ENCODE results near the gene WNT16. TPM values are rescaled to one million over a fixed set of nuclear protein-coding genes. Genes with fewer than 3 reads are reported as not detected.

WNT16 gene
- total RNA-seq, 1 donor from 2014 or later = not detected

GRCh38 chr7:121355574-121355973 lies 26.8 kb downstream of the WNT16 start:
- H3K4me3 Mint-ChIP-seq (ENCODE audit: unreplicated experiment) = no peak overlapping the region
- H3K4me1 Mint-ChIP-seq (ENCODE audit: low read depth, unreplicated experiment) = no peaks in the 10 kb centered on the region
- no peak overlapping the region for H3K27ac Mint-ChIP-seq (ENCODE audit: unreplicated experiment)
- TF ChIP-seq CTCF (IDR thresholded peaks at IDR 0.05; ENCODE audit: partially characterized antibody, unreplicated experiment) = no peak
- DNase-seq = no peak
- no peaks in the 10 kb centered on the region for H3K36me3 Mint-ChIP-seq (ENCODE audit: unreplicated experiment)
- no peaks in the 10 kb centered on the region for H3K27me3 Mint-ChIP-seq (ENCODE audit: unreplicated experiment)
- no peaks in the 10 kb centered on the region for H3K9me3 Mint-ChIP-seq (ENCODE audit: unreplicated experiment)

GRCh38 chr7:121360564-121360963 lies 31.8 kb downstream of the WNT16 start:
- Mint-ChIP-seq H3K9me3 (ENCODE audit: unreplicated experiment) (no peaks in the 10 kb centered on the region), H3K27ac (ENCODE audit: unreplicated experiment) (no peak overlapping the region), H3K27me3 (ENCODE audit: unreplicated experiment) (no peaks in the 10 kb centered on the region), H3K4me1 (ENCODE audit: low read depth, unreplicated experiment) (no peaks in the 10 kb centered on the region), H3K4me3 (ENCODE audit: unreplicated experiment) (no peak overlapping the region), H3K36me3 (ENCODE audit: unreplicated experiment) (no peaks in the 10 kb centered on the region)
- DNase-seq = no peak
- no peak for TF ChIP-seq CTCF (IDR thresholded peaks at IDR 0.05; ENCODE audit: partially characterized antibody, unreplicated experiment)

DNA sequence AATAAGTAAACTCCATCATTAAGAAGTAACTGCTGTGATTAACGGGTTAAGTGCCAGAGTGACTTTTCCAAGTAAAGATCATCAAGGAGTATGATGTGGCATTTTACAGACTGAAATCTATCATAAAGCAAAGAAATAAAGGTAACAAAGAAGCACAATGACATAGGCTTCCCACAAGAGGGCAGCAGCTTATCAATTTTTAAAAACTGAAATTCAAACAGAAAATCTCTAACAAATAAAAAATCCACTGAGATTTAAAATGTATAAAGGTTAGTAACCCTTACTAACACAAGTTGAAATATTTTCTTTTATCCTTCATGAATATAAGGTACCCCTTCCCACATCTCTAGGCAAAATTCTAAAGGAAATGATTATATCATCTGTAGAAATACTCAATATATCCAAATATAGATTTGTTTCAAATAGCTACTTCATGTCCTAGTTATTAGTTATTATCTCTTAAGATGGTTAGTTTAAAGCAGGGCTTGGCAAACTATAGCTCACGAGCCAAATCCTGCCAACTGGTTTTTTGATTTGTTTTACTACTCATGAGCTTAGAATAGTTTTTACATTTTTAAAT lies 38.1 kb downstream of the WNT16 start:
- H3K9me3 Mint-ChIP-seq (ENCODE audit: unreplicated experiment) = no peaks in the 10 kb centered on the region
- H3K27me3 Mint-ChIP-seq (ENCODE audit: unreplicated experiment) = no peaks in the 10 kb centered on the region
- H3K36me3 Mint-ChIP-seq (ENCODE audit: unreplicated experiment) = no peaks in the 10 kb centered on the region
- H3K27ac Mint-ChIP-seq (ENCODE audit: unreplicated experiment) = no peak overlapping the region
- TF ChIP-seq CTCF (IDR thresholded peaks at IDR 0.05; ENCODE audit: partially characterized antibody, unreplicated experiment) = peak; percentile 73
- no peak overlapping the region for H3K4me3 Mint-ChIP-seq (ENCODE audit: unreplicated experiment)
- H3K4me1 Mint-ChIP-seq (ENCODE audit: low read depth, unreplicated experiment) = no peaks in the 10 kb centered on the region
- no peak for DNase-seq

GRCh38 chr7:121369462-121369861 lies 40.7 kb downstream of the WNT16 start:
- no peak overlapping the region for H3K27ac Mint-ChIP-seq (ENCODE audit: unreplicated experiment)
- no peaks in the 10 kb centered on the region for H3K27me3 Mint-ChIP-seq (ENCODE audit: unreplicated experiment)
- no peaks in the 10 kb centered on the region for H3K36me3 Mint-ChIP-seq (ENCODE audit: unreplicated experiment)
- no peak for DNase-seq
- no peaks in the 10 kb centered on the region for H3K9me3 Mint-ChIP-seq (ENCODE audit: unreplicated experiment)
- no peak overlapping the region for H3K4me3 Mint-ChIP-seq (ENCODE audit: unreplicated experiment)
- peaks cover 4% of the 10 kb centered on the region for H3K4me1 Mint-ChIP-seq (ENCODE audit: low read depth, unreplicated experiment)
- no peak for TF ChIP-seq CTCF (IDR thresholded peaks at IDR 0.05; ENCODE audit: partially characterized antibody, unreplicated experiment)

GRCh38 chr7:121371367-121371766 lies 42.6 kb downstream of the WNT16 start:
- Mint-ChIP-seq H3K27me3 (ENCODE audit: unreplicated experiment) (peaks cover 2% of the 10 kb centered on the region), H3K4me1 (ENCODE audit: low read depth, unreplicated experiment) (peaks cover 4% of the 10 kb centered on the region), H3K36me3 (ENCODE audit: unreplicated experiment) (no peaks in the 10 kb centered on the region), H3K9me3 (ENCODE audit: unreplicated experiment) (no peaks in the 10 kb centered on the region), H3K27ac (ENCODE audit: unreplicated experiment) (no peak overlapping the region), H3K4me3 (ENCODE audit: unreplicated experiment) (no peak overlapping the region)
- DNase-seq = no peak
- TF ChIP-seq CTCF (IDR thresholded peaks at IDR 0.05; ENCODE audit: partially characterized antibody, unreplicated experiment) = no peak
